IPS-20b (cell line): ENCODE results near the gene GNAS-AS1.

Experiments used
- H3K27ac ChIP-seq: one replicate; pipeline ENCODE4 v1.5.1; 2013; ENCODE audit warnings: low read length
- H3K27me3 ChIP-seq: 2 replicates; pipeline ENCODE4 v1.6.1; 2013; ENCODE audit warnings: mild to moderate bottlenecking, low read length, inconsistent platforms; ENCODE audit not compliant: insufficient read depth
- H3K36me3 ChIP-seq: 2 replicates; pipeline ENCODE4 v1.6.1; 2013; ENCODE audit warnings: low read depth, mild to moderate bottlenecking, inconsistent platforms, low read length, moderate library complexity; ENCODE audit not compliant: insufficient read depth
- H3K4me1 ChIP-seq: 2 replicates; pipeline ENCODE4 v1.6.1; 2013; ENCODE audit warnings: mild to moderate bottlenecking, control low read depth, inconsistent platforms, low read length, moderate library complexity; ENCODE audit not compliant: insufficient read depth
- H3K4me3 ChIP-seq: 2 replicates; pipeline ENCODE4 v1.5.1; 2013; ENCODE audit warnings: mild to moderate bottlenecking, low read length, inconsistent platforms
- H3K9ac ChIP-seq: 2 replicates; pipeline ENCODE4 v1.6.1; 2013; ENCODE audit warnings: low read depth, mild to moderate bottlenecking, inconsistent platforms, low read length, moderate library complexity
- H3K9me3 ChIP-seq: 2 replicates; pipeline ENCODE4 v1.6.1; 2013; ENCODE audit warnings: mild to moderate bottlenecking, low read depth, low read length, inconsistent platforms; ENCODE audit not compliant: insufficient read depth

The GNAS-AS1 gene

GRCh38 chr20:58784321-58785074 lies 66.2 kb downstream of the GNAS-AS1 start:
- no peaks in the 10 kb centered on the region for H3K9me3 ChIP-seq
- H3K4me3 ChIP-seq: no peak overlapping the region
- H3K4me1 ChIP-seq: peaks cover 9% of the 10 kb centered on the region; the same call in 1 of the 2 replicates
- no peak overlapping the region for H3K27ac ChIP-seq
- no peak overlapping the region for H3K9ac ChIP-seq
- H3K27me3 ChIP-seq: peaks cover 21% of the 10 kb centered on the region
- H3K36me3 ChIP-seq: no peaks in the 10 kb centered on the region

DNA sequence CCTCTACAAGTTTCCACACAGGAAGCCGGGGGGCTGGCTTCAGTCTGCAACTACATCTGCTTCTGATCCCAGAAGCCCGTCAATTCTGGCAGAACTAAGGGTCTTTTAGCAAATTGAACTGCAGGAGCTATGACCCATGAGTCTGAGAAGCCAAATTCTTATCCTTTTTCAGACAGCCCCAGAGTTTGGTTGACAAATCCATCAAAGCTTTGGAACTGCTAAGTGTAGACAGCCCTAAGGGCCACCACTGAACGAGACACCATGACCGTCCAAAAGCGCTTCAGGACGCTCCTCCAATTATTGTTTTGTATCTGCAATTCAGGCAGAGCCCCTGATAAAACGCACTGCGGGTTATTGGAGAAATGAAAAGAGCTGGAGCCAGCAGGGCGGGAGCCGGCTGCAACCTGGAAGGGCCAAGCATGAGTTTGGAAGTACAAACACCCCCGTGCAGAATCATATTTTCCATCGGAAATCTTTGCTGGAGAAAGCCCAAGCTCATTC lies 67.1 kb downstream of the GNAS-AS1 start:
- H3K9me3 ChIP-seq: no peaks in the 10 kb centered on the region
- H3K36me3 ChIP-seq: no peaks in the 10 kb centered on the region
- no peak overlapping the region for H3K4me3 ChIP-seq
- H3K27me3 ChIP-seq: peaks cover 20% of the 10 kb centered on the region
- H3K4me1 ChIP-seq: peaks cover 9% of the 10 kb centered on the region; the same call in 1 of the 2 replicates
- H3K27ac ChIP-seq: no peak overlapping the region
- no peak overlapping the region for H3K9ac ChIP-seq

- no peak overlapping the region for H3K27ac ChIP-seq
- no peak overlapping the region for H3K4me3 ChIP-seq
- H3K4me1 ChIP-seq: peaks cover 9% of the 10 kb centered on the region; the same call in 1 of the 2 replicates
- H3K27me3 ChIP-seq: peaks cover 18% of the 10 kb centered on the region
- no peaks in the 10 kb centered on the region for H3K36me3 ChIP-seq
- no peaks in the 10 kb centered on the region for H3K9me3 ChIP-seq
- no peak overlapping the region for H3K9ac ChIP-seq
Measured at GRCh38 chr20:58781138-58781537, 69.6 kb downstream of the GNAS-AS1 start.

DNA sequence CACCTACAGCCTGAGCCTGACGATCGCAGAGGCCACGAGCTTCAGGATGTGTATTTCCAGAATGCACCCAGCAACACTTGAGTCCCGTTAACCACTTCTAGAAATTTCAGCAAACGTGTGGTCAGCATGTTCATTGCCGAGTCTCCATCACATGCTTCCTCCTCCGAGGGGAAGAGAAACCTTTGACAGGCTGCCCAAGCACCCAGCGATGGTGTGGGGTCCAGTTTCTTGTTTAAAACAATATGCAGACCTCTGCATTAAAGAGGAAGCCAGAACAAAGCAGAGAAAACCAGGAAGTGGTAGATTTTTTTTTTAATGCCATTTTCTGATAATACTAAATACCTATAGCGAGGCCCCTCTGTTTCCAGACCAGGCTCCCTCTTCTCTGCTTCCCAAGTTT lies 71.9 kb downstream of the GNAS-AS1 start:
- no peak overlapping the region for H3K27ac ChIP-seq
- no peaks in the 10 kb centered on the region for H3K9me3 ChIP-seq
- no peak overlapping the region for H3K4me3 ChIP-seq
- peaks cover 9% of the 10 kb centered on the region; the same call in 1 of the 2 replicates for H3K4me1 ChIP-seq
- peaks cover 18% of the 10 kb centered on the region for H3K27me3 ChIP-seq
- H3K9ac ChIP-seq: no peak overlapping the region
- no peaks in the 10 kb centered on the region for H3K36me3 ChIP-seq

DNA sequence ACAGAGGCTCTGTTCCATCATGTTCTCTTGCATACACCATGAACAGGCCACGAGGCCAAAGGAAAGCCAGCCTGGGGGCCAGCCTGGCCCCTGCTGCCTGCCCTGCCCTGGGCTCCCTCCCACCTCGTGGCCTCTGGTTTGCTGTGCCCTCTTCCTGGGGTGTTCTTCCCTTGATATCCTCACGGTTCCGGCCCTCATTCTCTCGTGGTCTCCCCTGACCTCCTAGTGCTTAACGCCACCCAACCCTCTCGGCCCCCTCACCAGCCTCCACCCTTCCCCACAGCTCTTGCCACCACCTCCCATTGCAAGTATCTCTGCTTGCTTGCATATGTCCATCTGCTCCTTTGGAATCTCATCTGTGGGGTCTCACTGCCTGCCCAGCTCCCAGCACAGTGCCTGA lies 73.0 kb downstream of the GNAS-AS1 start:
- Histone ChIP-seq H3K27me3 (peaks cover 18% of the 10 kb centered on the region), H3K4me3 (no peak overlapping the region), H3K27ac (no peak overlapping the region)

DNA sequence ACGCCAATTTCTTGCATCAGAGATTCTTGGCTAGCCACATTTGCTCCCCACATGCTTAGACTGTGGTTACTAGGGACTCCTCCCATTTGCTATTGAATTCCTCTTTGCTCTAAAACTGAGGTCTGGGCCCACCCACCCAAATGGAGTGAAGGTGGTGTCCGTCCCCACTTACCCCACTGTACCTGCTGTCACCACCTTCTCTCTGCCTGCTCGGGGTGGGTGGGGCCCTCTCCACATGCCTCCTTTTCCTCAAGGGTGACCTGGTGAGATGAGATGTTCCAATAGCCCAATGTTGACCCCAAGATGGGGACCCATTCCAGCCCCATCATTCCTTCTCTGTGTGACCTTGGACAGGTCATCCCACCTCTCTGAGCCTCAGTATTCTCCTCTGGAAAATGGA lies 74.6 kb downstream of the GNAS-AS1 start:
- Histone ChIP-seq H3K9me3 (no peaks in the 10 kb centered on the region), H3K4me1 (peaks cover 1% of the 10 kb centered on the region; the same call in 1 of the 2 replicates), H3K27ac (no peak overlapping the region), H3K27me3 (peaks cover 11% of the 10 kb centered on the region), H3K36me3 (no peaks in the 10 kb centered on the region), H3K9ac (no peak overlapping the region), H3K4me3 (no peak overlapping the region)

More for the DNA sequence above, 73.0 kb downstream of the GNAS-AS1 start:
- peaks cover 9% of the 10 kb centered on the region; the same call in 1 of the 2 replicates for H3K4me1 ChIP-seq
- no peaks in the 10 kb centered on the region for H3K9me3 ChIP-seq
- no peak overlapping the region for H3K9ac ChIP-seq
- no peaks in the 10 kb centered on the region for H3K36me3 ChIP-seq

GRCh38 chr20:58775371-58775770 lies 75.3 kb downstream of the GNAS-AS1 start:
- Histone ChIP-seq H3K4me1 (no peaks in the 10 kb centered on the region), H3K36me3 (no peaks in the 10 kb centered on the region), H3K27me3 (peaks cover 7% of the 10 kb centered on the region), H3K9me3 (no peaks in the 10 kb centered on the region), H3K9ac (no peak overlapping the region), H3K27ac (no peak overlapping the region), H3K4me3 (no peak overlapping the region)

DNA sequence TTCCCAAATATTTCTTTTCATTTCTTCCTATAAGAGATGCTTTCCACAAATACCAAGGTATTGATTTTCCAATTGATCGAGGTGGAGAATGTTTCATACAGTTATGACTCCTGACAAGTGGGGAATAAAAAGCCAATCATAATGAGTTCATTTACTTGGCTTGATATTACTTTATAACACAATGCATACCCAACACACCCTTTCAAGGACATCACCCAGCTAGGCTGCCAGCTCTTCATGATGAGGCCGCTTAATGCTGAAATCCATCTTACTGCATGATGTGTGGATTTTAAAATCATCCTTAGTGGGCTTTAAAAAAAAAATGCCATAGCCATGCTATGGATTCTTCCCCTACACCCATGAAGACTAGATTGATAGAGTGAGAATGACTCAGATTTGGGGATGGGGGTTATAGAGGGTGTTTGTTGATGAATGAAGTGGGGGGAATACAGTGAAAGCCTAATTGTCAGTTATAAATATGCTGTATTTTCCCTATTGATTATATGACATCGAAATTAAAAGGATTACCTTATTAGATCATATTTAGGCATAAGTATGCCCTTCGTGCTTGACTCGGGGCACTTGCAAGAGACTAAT lies 75.9 kb downstream of the GNAS-AS1 start:
- Histone ChIP-seq H3K9ac (no peak overlapping the region), H3K4me3 (no peak overlapping the region), H3K36me3 (no peaks in the 10 kb centered on the region), H3K27me3 (peaks cover 3% of the 10 kb centered on the region; the same call in 1 of the 2 replicates), H3K9me3 (no peaks in the 10 kb centered on the region), H3K27ac (no peak overlapping the region), H3K4me1 (no peaks in the 10 kb centered on the region)

- Histone ChIP-seq H3K27me3 (peaks cover 3% of the 10 kb centered on the region; the same call in 1 of the 2 replicates), H3K4me3 (no peak overlapping the region)
Measured at GRCh38 chr20:58774214-58774613, 76.5 kb downstream of the GNAS-AS1 start.

DNA sequence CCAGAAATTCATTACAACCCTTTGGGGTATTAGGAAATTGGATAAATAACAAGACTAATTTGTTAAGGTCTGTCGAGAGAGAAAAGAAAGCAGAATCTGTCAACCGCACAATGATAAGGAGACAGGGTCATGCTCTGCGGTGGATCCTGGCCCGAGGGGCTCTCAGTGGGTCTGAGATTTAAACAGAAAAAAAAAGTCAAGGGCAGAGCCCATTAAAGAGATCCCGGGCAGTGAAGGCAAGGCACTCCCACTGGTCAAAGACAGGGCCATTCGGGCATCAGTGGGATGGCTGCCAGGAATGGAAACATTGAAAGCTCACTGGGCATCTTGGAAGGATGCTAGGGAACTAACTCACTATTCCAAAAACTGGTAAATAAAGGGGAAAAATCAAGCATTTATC lies 77.9 kb downstream of the GNAS-AS1 start:
- Histone ChIP-seq H3K4me3 (no peak overlapping the region), H3K27me3 (peaks cover 3% of the 10 kb centered on the region; the same call in 1 of the 2 replicates)

More at GRCh38 chr20:58774214-58774613, 76.5 kb downstream of the GNAS-AS1 start:
- Histone ChIP-seq H3K36me3 (no peaks in the 10 kb centered on the region), H3K9me3 (no peaks in the 10 kb centered on the region), H3K9ac (no peak overlapping the region), H3K27ac (no peak overlapping the region), H3K4me1 (no peaks in the 10 kb centered on the region)

More for the DNA sequence above, 77.9 kb downstream of the GNAS-AS1 start:
- Histone ChIP-seq H3K4me1 (no peaks in the 10 kb centered on the region), H3K27ac (no peak overlapping the region), H3K36me3 (no peaks in the 10 kb centered on the region), H3K9me3 (no peaks in the 10 kb centered on the region), H3K9ac (no peak overlapping the region)
